Measurements from ENCODE around the gene TFDP1.
A peak's percentile ranks its signal among the peaks of the same experiment; 100 is the strongest.
"Not testable (repeated sequence)": the region's sequence is repeated elsewhere in the genome, so short reads cannot be mapped to it uniquely, and the experiment has no call there.

TFDP1 gene

DNA sequence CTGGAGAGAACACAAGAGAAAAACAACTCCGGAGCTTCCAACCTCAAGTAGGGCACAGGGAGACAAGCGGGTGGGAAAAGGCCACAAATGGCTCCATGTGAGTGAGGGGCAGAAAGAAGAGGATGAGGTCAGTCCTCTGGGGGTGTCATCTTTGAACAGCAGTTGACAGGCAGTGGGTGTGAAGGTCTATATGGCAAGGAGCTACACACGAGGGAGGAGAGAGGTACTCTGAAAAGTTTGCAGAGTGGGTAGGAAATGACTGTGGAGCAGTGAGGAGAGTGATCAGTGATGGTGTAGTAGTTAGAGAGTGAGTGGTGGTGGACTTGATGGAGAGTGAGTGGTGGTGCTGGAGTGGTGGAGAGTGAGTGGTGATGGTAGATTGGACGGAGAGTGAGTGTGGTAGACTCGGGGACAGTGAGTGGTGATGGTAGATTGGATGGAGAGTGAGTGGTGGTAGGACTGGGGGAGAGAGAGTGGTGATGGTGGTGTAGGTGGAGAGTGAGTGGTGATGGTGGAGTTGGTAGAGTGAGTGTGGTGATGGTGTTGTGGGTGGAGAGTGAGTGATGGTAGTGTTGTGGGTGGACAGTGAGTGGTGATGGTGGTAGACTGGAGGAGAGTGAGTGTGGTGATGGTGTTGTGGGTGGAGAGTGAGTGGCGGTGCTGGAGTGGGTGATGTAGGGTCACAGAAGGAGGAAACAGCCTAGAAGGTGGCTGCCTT, 4.0 kb downstream of the TFDP1 start:
- no peak for TF ChIP-seq CTCF (IDR thresholded peaks at IDR 0.05; ENCODE audit: unreplicated experiment in 3 of 3)
- Mint-ChIP-seq H3K27me3 (ENCODE audit: low read depth) (no peaks in the 10 kb centered on the region), H3K9me3 (no peaks in the 10 kb centered on the region), H3K36me3 (ENCODE audit: low read depth) (peaks cover 52% of the 10 kb centered on the region), H3K4me3 (peak overlapping the region in 1 of 3 experiments; percentile 1), H3K4me1 (peaks cover 6% of the 10 kb centered on the region), H3K27ac (no peak overlapping the region)

GRCh38 chr13:113589251-113589960, 4.9 kb downstream of the TFDP1 start:
- no peaks in the 10 kb centered on the region for H3K27me3 Mint-ChIP-seq (ENCODE audit: low read depth)
- H3K36me3 Mint-ChIP-seq (ENCODE audit: low read depth) = peaks cover 52% of the 10 kb centered on the region
- no peaks in the 10 kb centered on the region for H3K9me3 Mint-ChIP-seq

DNA sequence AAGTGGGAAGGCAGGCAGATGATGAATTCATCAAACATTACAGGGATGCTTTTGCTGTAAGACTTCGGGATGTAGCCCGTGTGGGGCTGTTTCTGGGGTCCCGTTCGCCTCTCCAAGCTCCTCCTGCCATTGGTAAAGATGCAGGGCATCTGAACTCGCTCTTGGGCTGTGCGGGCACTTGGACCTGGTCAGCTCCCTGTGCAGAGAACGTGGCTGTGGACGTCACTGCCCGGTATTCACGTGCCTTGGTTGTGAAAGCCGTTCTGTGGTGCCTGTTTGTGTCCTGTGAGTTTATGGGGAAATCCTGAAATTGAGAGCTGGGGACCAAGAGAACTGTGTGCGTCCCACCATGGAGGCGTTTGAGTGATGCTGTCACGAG, 5.4 kb downstream of the TFDP1 start:
- H3K36me3 Mint-ChIP-seq (ENCODE audit: low read depth) = peaks cover 56% of the 10 kb centered on the region
- no peak overlapping the region for H3K27ac Mint-ChIP-seq
- no peak overlapping the region for H3K4me3 Mint-ChIP-seq
- H3K4me1 Mint-ChIP-seq = peaks cover 6% of the 10 kb centered on the region
- TF ChIP-seq CTCF (IDR thresholded peaks at IDR 0.05; ENCODE audit: unreplicated experiment in 3 of 3) = no peak
- no peaks in the 10 kb centered on the region for H3K27me3 Mint-ChIP-seq (ENCODE audit: low read depth)
- peaks cover 2% of the 10 kb centered on the region for H3K9me3 Mint-ChIP-seq

More at GRCh38 chr13:113589251-113589960, 4.9 kb downstream of the TFDP1 start:
- Mint-ChIP-seq H3K27ac (no peak overlapping the region), H3K4me1 (peaks cover 6% of the 10 kb centered on the region), H3K4me3 (no peak overlapping the region)
- no peak for TF ChIP-seq CTCF (IDR thresholded peaks at IDR 0.05; ENCODE audit: unreplicated experiment in 3 of 3)

DNA sequence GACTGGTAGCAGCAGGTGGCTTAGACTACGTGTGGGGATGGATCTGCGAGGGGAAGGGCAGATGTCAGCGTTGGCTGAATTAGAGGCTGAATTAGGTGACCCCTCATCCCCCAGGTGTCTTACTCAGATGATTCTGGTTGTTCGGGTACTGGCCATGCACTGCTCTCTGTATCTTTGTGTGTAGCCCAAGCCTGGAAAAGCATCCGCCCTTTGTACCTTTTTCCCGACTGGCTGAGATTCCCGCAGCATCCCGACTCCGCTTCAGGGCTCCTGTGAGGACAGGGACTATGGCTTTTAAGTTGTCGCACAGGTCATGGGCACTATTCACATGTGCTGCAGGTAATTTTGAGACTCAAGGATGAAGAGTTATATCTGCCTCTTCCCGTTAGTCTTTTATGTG, 7.2 kb downstream of the TFDP1 start:
- Mint-ChIP-seq H3K27me3 (ENCODE audit: low read depth) (no peaks in the 10 kb centered on the region), H3K4me1 (no peaks in the 10 kb centered on the region), H3K36me3 (ENCODE audit: low read depth) (peaks cover 71% of the 10 kb centered on the region), H3K9me3 (peaks cover 4% of the 10 kb centered on the region), H3K4me3 (no peak overlapping the region), H3K27ac (no peak overlapping the region)
- TF ChIP-seq CTCF (IDR thresholded peaks at IDR 0.05; ENCODE audit: unreplicated experiment in 3 of 3) = no peak

GRCh38 chr13:113592571-113592970, 8.0 kb downstream of the TFDP1 start:
- H3K36me3 Mint-ChIP-seq (ENCODE audit: low read depth) = peaks cover 72% of the 10 kb centered on the region
- TF ChIP-seq CTCF (IDR thresholded peaks at IDR 0.05; ENCODE audit: unreplicated experiment in 3 of 3) = no peak
- H3K9me3 Mint-ChIP-seq = peaks cover 4% of the 10 kb centered on the region
- no peaks in the 10 kb centered on the region for H3K4me1 Mint-ChIP-seq
- H3K4me3 Mint-ChIP-seq = no peak overlapping the region
- no peak overlapping the region for H3K27ac Mint-ChIP-seq
- no peaks in the 10 kb centered on the region for H3K27me3 Mint-ChIP-seq (ENCODE audit: low read depth)

DNA sequence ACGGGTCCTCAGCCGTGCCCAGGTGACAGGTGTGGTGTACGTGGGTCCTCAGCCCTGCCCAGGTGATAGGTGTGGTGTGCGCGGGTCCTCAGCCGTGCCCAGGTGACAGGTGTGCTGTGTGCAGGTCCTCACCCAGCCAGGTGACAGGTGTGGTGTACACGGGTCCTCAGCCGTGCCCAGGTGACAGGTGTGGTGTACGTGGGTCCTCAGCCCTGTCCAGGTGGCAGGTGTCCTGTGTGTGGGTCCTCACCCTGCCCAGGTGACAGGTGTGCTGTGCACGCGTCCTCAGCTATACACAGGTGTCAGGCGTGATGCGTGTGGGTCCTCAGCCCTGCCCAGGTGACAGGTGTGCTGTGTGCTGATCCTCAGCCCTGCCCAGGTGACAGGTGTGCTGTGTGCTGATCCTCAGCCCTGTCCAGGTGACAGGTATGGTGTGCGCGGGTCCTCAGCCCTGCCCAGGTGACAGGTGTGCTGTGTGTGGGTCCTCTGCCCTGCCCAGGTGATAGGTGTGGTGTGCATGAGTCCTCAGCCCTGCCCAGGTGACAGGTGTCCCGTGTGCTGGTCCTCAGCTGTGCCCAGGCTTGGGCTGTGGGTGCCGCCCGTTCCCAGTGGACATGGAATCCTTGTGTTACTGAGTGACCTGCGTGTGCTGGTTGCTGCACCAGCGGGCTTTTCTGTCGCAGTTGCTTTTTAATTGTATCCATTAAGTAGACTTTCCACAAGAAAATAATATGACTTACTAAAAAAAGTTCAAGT, 9.7 kb downstream of the TFDP1 start:
- not testable (repeated sequence) for H3K4me1 Mint-ChIP-seq
- H3K36me3 Mint-ChIP-seq (ENCODE audit: low read depth) = peaks cover 79% of the 10 kb centered on the region

More for the DNA sequence above, 9.7 kb downstream of the TFDP1 start:
- H3K9me3 Mint-ChIP-seq; H3K27ac Mint-ChIP-seq; H3K27me3 Mint-ChIP-seq (ENCODE audit: low read depth); H3K4me3 Mint-ChIP-seq: not testable (repeated sequence)

Data from nephron (organoid).